GM21825 (cell line): ENCODE results near the gene COPB2.

Experiments used
- ATAC-seq: cut with Tn5 transposase; IDR thresholded peaks from one replicate; pipeline ENCODE4 v1.9.1; 2021; ENCODE audit warnings: mild to moderate bottlenecking, moderate library complexity; ENCODE audit not compliant: unreplicated experiment

COPB2 gene

DNA sequence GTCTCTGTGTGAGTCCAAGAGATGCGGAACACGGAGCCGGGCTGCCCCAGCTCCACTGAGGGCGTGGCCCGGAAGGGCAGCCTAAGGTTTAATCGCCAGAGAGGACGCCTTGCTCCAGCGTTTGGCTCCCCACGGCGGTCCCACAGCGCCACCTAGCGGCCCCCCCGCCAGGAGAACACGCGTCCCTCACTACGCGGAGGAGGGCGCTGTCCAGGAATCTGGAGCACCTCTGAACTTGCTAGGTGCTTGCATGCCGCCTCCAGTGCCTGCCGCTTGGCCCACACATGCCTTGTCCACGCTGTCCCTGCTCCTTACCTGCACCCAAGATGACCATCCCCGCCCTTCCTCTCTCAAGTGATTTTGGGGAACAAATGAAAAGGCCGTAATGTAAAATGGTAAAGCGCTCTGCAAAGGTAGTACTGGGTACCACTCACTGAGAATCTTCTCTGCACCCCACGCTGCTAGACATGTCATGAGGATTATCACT is 60.0 kb downstream of the COPB2 start:
- peak; percentile 94 for ATAC-seq

DNA sequence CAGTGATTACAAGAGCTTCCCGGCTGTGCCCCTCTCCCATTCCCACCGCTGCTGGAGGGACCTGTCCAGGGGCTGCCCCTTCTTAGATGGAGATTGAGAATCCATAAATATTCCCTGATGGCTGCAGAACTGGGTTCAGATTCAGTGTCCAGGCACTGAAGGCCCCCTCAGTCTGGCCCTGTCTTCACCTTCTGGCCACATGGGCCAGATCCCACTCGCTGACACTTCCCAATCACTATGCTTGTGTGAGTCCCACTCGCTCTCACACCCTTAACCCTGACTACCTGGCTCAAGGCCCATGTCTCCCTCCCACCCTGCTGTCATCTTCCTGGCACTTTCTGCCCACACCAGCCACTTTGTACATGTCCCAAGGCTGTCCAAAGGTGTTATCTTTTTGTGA is 61.1 kb downstream of the COPB2 start:
- no peak for ATAC-seq

GRCh38 chr3:139327861-139328260 is 61.6 kb downstream of the COPB2 start:
- no peak for ATAC-seq

- ATAC-seq, result no peak
These were observed 62.2 kb downstream of the COPB2 start for GRCh38 chr3:139327231-139327630.

DNA sequence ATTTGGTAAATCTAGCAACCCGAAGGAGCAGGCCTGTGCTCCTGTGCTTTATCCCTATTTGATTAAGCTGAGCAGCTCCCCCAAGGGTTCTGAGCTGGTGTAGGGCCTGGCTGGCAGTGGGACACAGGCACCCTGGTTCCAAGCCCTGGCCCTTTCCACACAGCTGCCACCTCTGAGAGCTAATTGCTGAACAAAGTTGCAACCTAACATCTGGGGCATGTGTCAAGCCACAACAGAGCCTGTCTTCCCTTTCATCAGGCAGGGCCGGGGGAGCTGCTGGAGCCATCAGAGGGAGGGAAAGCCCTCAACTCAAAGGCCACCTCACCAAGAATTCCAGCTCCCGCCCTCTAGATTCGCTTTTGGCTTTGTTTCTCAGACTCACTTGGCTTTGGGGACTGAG is 62.7 kb downstream of the COPB2 start:
- ATAC-seq, result no peak

DNA sequence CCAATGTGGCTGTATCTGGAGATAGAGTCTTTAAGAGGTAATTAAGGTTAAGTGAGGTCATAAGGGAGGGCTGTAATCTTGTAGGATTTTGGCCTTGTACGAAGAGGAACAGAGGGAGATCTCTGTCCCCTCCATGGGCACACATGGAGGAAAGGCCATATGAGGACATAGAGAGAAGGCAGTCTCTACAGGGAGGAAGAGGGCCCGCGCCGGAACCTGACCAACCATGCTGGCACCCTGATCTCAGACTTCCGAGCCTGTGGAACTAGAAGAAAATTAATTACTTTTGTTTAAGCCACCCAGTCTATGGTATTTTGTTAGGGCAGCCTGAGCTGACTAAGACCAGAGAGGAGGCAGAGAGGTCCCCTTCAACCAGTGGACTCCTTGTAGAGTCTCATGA is 63.3 kb downstream of the COPB2 start:
- ATAC-seq, result no peak

- no peak for ATAC-seq
These were observed 63.9 kb downstream of the COPB2 start for GRCh38 chr3:139325551-139325950.

DNA sequence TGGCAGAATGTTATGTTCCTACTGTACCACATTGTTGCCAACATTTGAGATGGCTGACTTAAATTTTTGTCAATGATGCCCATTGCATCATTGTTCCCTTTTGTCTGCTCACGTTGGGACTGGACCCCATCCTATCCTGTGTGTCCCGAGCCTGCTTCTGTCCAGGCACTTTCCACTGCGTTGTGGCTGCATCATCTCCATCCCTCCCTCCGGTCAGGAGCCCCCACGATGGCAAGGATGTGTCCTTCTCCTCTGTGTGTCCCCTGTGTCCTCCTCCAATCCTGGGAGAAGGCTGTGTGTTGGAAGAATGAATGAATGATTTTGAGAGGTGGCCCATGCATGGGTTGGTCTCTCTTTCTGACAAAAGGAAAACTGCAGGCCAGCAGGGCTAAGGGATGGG is 65.0 kb downstream of the COPB2 start:
- ATAC-seq, result no peak

GRCh38 chr3:139323146-139323545 is 66.3 kb downstream of the COPB2 start:
- ATAC-seq, result no peak

DNA sequence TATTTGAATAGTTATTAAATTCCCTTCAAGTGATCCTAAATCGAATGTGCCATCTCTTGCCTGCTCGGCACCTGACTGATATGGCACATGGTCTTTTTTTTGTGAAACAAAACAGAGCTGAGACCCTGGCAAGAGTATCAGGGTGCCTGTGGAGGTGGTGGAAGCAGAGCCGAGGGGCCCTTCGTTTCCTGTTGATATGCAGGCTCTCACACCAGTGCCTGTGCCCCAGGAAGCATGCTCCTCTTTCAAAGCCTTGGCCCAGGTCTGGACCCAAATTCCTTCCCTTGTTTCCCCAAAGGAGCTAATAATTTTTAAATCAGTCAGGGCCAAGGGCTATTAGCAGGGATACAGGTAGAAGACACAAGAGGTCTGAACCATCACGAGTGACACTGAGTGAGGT is 67.1 kb downstream of the COPB2 start:
- no peak for ATAC-seq

GRCh38 chr3:139320551-139321309 is 68.7 kb downstream of the COPB2 start:
- no peak for ATAC-seq

GRCh38 chr3:139319428-139320402 is 69.7 kb downstream of the COPB2 start:
- no peak for ATAC-seq

GRCh38 chr3:139318826-139319225 is 70.6 kb downstream of the COPB2 start:
- ATAC-seq, result no peak

GRCh38 chr3:139318431-139318816 is 71.0 kb downstream of the COPB2 start:
- ATAC-seq, result no peak

- ATAC-seq, result no peak
These were observed 71.6 kb downstream of the COPB2 start for GRCh38 chr3:139317660-139318430.

- ATAC-seq, result no peak
These were observed 72.2 kb downstream of the COPB2 start for GRCh38 chr3:139317215-139317614.

- ATAC-seq, result no peak
These were observed 75.5 kb downstream of the COPB2 start for GRCh38 chr3:139313921-139314320.

DNA sequence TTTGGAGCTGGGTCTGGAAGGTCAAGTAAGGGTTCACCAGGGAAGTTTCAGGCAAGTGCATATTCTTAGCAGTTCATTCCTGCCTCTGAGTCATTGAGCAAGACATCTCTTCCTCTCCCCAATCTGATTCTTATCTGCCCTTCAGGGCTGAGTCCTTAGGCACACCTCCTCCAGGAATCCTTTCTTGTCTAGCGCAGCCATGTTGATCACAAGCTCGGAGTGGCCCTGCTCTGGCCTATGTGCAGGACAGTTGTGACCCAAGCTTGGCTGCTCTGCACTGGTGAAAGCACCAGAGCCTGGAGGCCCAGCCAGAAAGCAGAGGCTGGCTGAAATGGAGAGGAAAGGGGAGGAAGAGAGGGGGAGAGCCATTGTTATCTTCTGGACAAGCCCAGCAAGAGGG is 76.5 kb downstream of the COPB2 start:
- no peak for ATAC-seq

DNA sequence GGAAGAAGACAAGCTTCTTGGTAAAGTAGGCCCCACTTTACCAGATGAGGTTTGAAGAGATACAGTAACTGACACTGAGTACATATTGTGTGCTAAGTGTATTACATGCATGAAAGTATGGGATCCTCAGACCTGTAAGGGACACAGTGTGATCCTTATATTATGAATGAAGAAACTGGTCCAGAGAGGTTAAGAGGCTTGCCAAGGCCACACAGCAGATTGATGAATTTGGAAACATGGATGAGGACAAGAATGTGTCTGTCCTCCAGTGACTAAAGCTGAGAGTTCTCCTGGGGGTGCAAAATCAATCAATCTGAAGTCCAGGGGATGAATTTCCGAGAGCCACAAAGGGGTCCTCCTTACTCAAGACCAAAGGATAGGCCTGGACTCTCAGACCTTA is 77.0 kb downstream of the COPB2 start:
- no peak for ATAC-seq

DNA sequence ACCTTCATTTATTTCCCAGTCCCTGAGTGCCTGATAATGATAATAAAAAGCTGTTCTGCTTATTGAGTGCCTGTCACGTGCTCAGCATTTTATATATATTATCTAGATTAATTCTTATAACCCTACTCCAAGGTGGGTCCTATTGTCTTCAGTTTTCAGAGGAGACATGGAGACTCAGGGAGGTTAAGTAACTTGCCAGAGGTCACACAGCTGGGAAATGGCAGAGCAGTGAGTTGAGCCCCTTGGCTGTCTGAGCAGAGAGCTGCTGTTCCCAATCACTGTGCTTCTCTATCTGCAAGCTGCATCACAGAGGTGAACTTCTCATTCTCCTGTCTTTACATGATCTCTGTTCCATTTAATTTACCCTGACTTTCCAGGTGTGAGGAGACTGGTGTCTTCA is 77.9 kb downstream of the COPB2 start:
- no peak for ATAC-seq

DNA sequence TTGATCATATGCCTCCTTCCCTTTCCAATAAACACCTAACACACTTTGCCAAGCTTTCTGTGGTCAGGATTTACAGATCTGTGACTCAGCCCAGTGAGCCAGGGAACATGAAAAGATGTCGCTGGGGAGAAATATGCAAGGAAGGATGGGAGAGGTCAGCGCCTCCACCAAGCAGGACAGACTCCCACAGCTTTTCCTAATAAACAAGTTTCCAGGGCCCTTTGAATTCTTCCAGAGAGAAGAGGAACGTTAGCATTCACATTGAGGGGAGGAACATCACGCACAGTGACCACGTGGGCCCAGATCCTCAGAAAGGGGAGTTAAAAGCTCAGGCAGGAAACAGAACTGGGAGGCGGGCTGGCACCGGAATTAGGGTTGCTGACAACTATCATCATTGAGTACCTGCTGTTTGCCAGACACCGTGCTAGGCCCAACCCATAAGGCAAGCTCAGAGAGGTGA is 78.9 kb downstream of the COPB2 start:
- ATAC-seq, result no peak
